Panc1 (cell line): Measurements from ENCODE around the gene EPHA8. TPM values are rescaled to one million over a fixed set of nuclear protein-coding genes. Genes with fewer than 3 reads are reported as not detected.

Source experiments
- ATAC-seq: fragments of 200-7000 bp; cut with Tn5 transposase; 2 replicates; pipeline ENCODE4 v1.9.1; 2020; ENCODE audit warnings: mild to moderate bottlenecking, moderate library complexity
- BruUV-seq: library from RNA; stranded (reverse); fragments of 400-500 nt; replicated peaks from 2 replicates; lab custom pipeline; 2021; lab: Mats Ljungman, UMichigan
- CTCF ChIA-PET: fragments of 300-600 bp; sonication (Branson Sonifier 250); formaldehyde crosslinking; loops from one replicate; lab custom pipeline; 2022; ENCODE audit warnings: antibody characterized with exemption; lab: Charles Lee
- POLR2A ChIA-PET: fragments of 300-600 bp; sonication (Branson Sonifier 250); formaldehyde crosslinking; loops from one replicate; lab custom pipeline; 2022; ENCODE audit warnings: antibody characterized with exemption; lab: Charles Lee
- DNase-seq: peaks from one replicate; pipeline ENCODE4 v3.0.0-alpha.2; 2010; ENCODE audit warnings: low read depth, low spot score
- H3K27ac ChIP-seq: 2 replicates; pipeline ENCODE4 v1.5.1; 2011; ENCODE audit warnings: mild to moderate bottlenecking, low read length, inconsistent platforms
- H3K27me3 ChIP-seq: fragments of 200-500 bp; sonication (Bioruptor generic); 2 replicates; pipeline ENCODE4 v1.6.0; 2014; ENCODE audit warnings: low read length, inconsistent platforms; ENCODE audit not compliant: control insufficient read depth, insufficient read depth
- H3K36me3 ChIP-seq: fragments of 200-500 bp; sonication (Bioruptor generic); 2 replicates; pipeline ENCODE4 v1.5.1; 2014; ENCODE audit warnings: inconsistent platforms, mild to moderate bottlenecking, low read length, moderate library complexity; ENCODE audit not compliant: control insufficient read depth, insufficient read depth
- H3K4me1 ChIP-seq: 2 replicates; pipeline ENCODE4 v1.5.1; 2011; ENCODE audit warnings: inconsistent platforms, mild to moderate bottlenecking, low read length, moderate library complexity; ENCODE audit not compliant: control insufficient read depth, insufficient read depth
- H3K4me3 ChIP-seq, 2 experiments: 2 replicates each; pipeline ENCODE4 v1.5.1; 2011 to 2012; ENCODE audit warnings: low read depth in 2 of 2, low read length in 2 of 2, mild to moderate bottlenecking in 2 of 2, inconsistent platforms in 1 of 2, moderate library complexity in 1 of 2
- H3K9me3 ChIP-seq: fragments of 200-500 bp; sonication (Bioruptor generic); 2 replicates; pipeline ENCODE4 v1.5.1; 2014; ENCODE audit warnings: low read depth, mild to moderate bottlenecking, inconsistent platforms, low read length, moderate library complexity; ENCODE audit not compliant: control insufficient read depth, insufficient read depth
- POLR2AphosphoS5 ChIP-seq: IDR thresholded peaks from 2 replicates; pipeline ENCODE4 v1.6.1; 2012; ENCODE audit warnings: mild to moderate bottlenecking, low read depth, low read length, moderate library complexity
- REST ChIP-seq, 2 experiments: IDR thresholded peaks; 2 replicates each; pipeline ENCODE4 v1.6.1; 2011 to 2012; ENCODE audit warnings: low read depth in 2 of 2, control low read depth in 1 of 2, low read length in 1 of 2, mild to moderate bottlenecking in 1 of 2, moderate library complexity in 1 of 2; ENCODE audit not compliant: insufficient read depth in 1 of 2
- SIN3A ChIP-seq: IDR thresholded peaks from 2 replicates; pipeline ENCODE4 v1.6.1; 2012; ENCODE audit warnings: low read depth, mild to moderate bottlenecking, low read length, moderate library complexity, borderline replicate concordance; ENCODE audit not compliant: insufficient read depth
- TCF7L2 ChIP-seq: IDR thresholded peaks from 2 replicates; pipeline ENCODE4 v1.6.1; 2011; ENCODE audit warnings: mild to moderate bottlenecking, low read depth, low read length, inconsistent platforms
- in situ Hi-C: cut with HindIII; loops from 2 replicates; pipeline ENCODE4 v1.10.0; 2016; ENCODE audit warnings: low sequenced_read_pairs, low pct_unique_long_range_greater_than_20kb
- intact Hi-C: fragments of 100-400 bp; cut with micrococcal nuclease; formaldehyde crosslinking; loops from one replicate; pipeline ENCODE4 v1.10.0; 2022; ENCODE audit not compliant: unreplicated experiment
- total RNA-seq: library from RNA; stranded (reverse); gene quantifications from one replicate; pipeline ENCODE4 v1.2.1, GENCODE V29; 2021; ENCODE audit not compliant: unreplicated experiment
- TF ChIP-seq, protein P1 (sequence below): fragments of 450-650 bp; IDR thresholded peaks from 2 replicates; pipeline ENCODE4 v1.5.1; 2017; ENCODE audit warnings: mild to moderate bottlenecking

Gene EPHA8
- total RNA-seq, 1 experiment from 2014 or later, result not detected

DNA sequence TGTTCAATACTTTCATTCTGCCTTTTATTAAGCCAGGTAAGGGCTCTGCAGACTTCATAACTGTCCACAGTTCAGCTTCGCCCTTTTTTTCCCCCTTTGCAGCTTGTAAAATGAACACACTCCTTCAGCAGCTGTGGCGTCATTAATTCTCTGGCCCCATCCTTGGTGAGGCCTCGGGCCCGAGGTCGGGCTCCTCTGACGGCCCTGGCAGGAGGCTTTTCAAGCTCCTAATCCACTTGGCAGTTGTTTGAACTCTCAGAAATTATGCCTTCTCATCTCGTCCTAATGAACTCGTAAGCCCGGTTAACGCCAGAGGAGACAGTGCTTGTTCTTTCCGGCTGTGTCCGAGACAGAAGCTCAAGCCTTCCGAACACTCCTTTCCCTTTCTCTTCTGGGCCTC, 18.1 kb upstream of the EPHA8 start:
- TF ChIP-seq SIN3A (no peak), REST (IDR thresholded peaks at IDR 0.05; ENCODE audit: insufficient read depth in 1 of 2, low read depth in 2 of 2, low read length in 1 of 2) (no peak), POLR2AphosphoS5 (no peak)
- intact Hi-C loops, result no loop called here
- Histone ChIP-seq H3K36me3 (no peaks in the 10 kb centered on the region), H3K27ac (no peak overlapping the region), H3K9me3 (no peaks in the 10 kb centered on the region), H3K4me1 (no peaks in the 10 kb centered on the region), H3K27me3 (peaks cover 3% of the 10 kb centered on the region; the same call in 1 of the 2 replicates), H3K4me3 (no peak overlapping the region)
- DNase-seq (no peak), ATAC-seq (no peak)
- ChIA-PET CTCF (interaction anchor here (0.6 kb wide), 1 partner anchor 64 kb away, joined by 4 read pairs; no protein-coding TSS in a partner anchor), POLR2A (no interaction called here)
- BruUV-seq, result no TSS peak
- in situ Hi-C loops, result no loop called here

- H3K36me3 ChIP-seq, result no peaks in the 10 kb centered on the region
- DNase-seq, result no peak
- no peaks in the 10 kb centered on the region for H3K9me3 ChIP-seq
- intact Hi-C loops (no loop called here), in situ Hi-C loops (no loop called here)
- CTCF ChIA-PET, result no interaction called here
- no peak for ATAC-seq
- H3K27me3 ChIP-seq, result peaks cover 3% of the 10 kb centered on the region; the same call in 1 of the 2 replicates
- H3K27ac ChIP-seq, result no peak overlapping the region
- no TSS peak for BruUV-seq
- H3K4me1 ChIP-seq, result no peaks in the 10 kb centered on the region
- TF ChIP-seq, protein P1, sequence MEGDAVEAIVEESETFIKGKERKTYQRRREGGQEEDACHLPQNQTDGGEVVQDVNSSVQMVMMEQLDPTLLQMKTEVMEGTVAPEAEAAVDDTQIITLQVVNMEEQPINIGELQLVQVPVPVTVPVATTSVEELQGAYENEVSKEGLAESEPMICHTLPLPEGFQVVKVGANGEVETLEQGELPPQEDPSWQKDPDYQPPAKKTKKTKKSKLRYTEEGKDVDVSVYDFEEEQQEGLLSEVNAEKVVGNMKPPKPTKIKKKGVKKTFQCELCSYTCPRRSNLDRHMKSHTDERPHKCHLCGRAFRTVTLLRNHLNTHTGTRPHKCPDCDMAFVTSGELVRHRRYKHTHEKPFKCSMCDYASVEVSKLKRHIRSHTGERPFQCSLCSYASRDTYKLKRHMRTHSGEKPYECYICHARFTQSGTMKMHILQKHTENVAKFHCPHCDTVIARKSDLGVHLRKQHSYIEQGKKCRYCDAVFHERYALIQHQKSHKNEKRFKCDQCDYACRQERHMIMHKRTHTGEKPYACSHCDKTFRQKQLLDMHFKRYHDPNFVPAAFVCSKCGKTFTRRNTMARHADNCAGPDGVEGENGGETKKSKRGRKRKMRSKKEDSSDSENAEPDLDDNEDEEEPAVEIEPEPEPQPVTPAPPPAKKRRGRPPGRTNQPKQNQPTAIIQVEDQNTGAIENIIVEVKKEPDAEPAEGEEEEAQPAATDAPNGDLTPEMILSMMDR, result no peak
- TF ChIP-seq SIN3A, result no peak
- no peak for TF ChIP-seq POLR2AphosphoS5
- TF ChIP-seq REST (IDR thresholded peaks at IDR 0.05; ENCODE audit: insufficient read depth in 1 of 2, low read depth in 2 of 2, low read length in 1 of 2), result no peak
- TF ChIP-seq TCF7L2, result no peak
- POLR2A ChIA-PET, result no interaction called here
- H3K4me3 ChIP-seq, result no peak overlapping the region
These were observed 16.0 kb upstream of the EPHA8 start for GRCh38 chr1:22547186-22547817.
